GM12878 (cell line): ENCODE measurements around the gene E2F2. TPM values are rescaled to one million over a fixed set of nuclear protein-coding genes. Genes with fewer than 3 reads are reported as not detected.

Experiments
- ATAC-seq: fragments of 200-7000 bp; cut with Tn5 transposase; 3 replicates; pipeline ENCODE4 v1.9.1; 2020; ENCODE audit warnings: mild to moderate bottlenecking, moderate library complexity
- BruUV-seq: library from RNA; stranded (reverse); fragments of 400-500 nt; replicated peaks from 2 replicates; lab custom pipeline; 2021; lab: Mats Ljungman, UMichigan
- CTCF ChIA-PET: fragments of 300-600 bp; sonication (Branson Sonifier 250); formaldehyde crosslinking; extraction: SDS; loops from one replicate; lab custom pipeline; 2021; ENCODE audit warnings: inconsistent platforms; lab: Yijun Ruan, JAX
- POLR2A ChIA-PET: fragments of 350-600 bp; formaldehyde crosslinking; extraction: SDS; loops from one replicate; lab custom pipeline; 2021; ENCODE audit warnings: inconsistent platforms; lab: Charles Lee
- RAD21 ChIA-PET: fragments of 300-600 bp; sonication (Branson Sonifier 250); formaldehyde crosslinking; loops from one replicate; lab custom pipeline; 2023; ENCODE audit warnings: antibody characterized with exemption; ENCODE audit not compliant: unreplicated experiment; lab: Charles Lee
- SMC1A ChIA-PET: fragments of 300-600 bp; sonication (Branson Sonifier 250); formaldehyde crosslinking; loops from one replicate; lab custom pipeline; 2023; ENCODE audit not compliant: unreplicated experiment, uncharacterized antibody; lab: Charles Lee
- DNase-seq: peaks from one replicate; pipeline ENCODE4 v3.0.0-alpha.2; 2011; ENCODE audit warnings: low read depth, low spot score
- FAIRE-seq: peaks from 3 replicates; lab custom pipeline; 2011; peaks lifted over from hg19 to GRCh38; lab: Jason Lieb, UNC
- H2AFZ ChIP-seq: 2 replicates; pipeline ENCODE4 v1.6.0; 2011; ENCODE audit warnings: low read depth, low read length, control low read depth; ENCODE audit not compliant: control insufficient read depth
- H3K27ac ChIP-seq: 2 replicates; pipeline ENCODE4 v1.5.1; 2011; ENCODE audit warnings: control low read depth; ENCODE audit not compliant: control insufficient read depth, insufficient read depth
- H3K27me3 ChIP-seq, 2 experiments: replicated peaks in 1 of 2; 2 replicates each; pipeline versions ENCODE4 v1.6.0 to v1.6.1; 2011; ENCODE audit warnings: low read length in 1 of 2; ENCODE audit not compliant: control insufficient read depth in 2 of 2, insufficient read depth in 2 of 2
- H3K36me3 ChIP-seq, 2 experiments: 2 replicates each; pipeline ENCODE4 v1.5.1; 2011; ENCODE audit warnings: low read length in 1 of 2; ENCODE audit not compliant: control insufficient read depth in 2 of 2, insufficient read depth in 2 of 2
- H3K4me1 ChIP-seq: 2 replicates; pipeline ENCODE4 v1.6.1; 2011; ENCODE audit warnings: mild to moderate bottlenecking, low read length, moderate library complexity, mixed read lengths; ENCODE audit not compliant: control insufficient read depth, insufficient read depth
- H3K4me2 ChIP-seq: 2 replicates; pipeline ENCODE4 v1.6.0; 2011; ENCODE audit warnings: control low read depth; ENCODE audit not compliant: control insufficient read depth, insufficient read depth
- H3K4me3 ChIP-seq: fragments of 200-600 bp; sonication (generic); 2 replicates; pipeline ENCODE4 v1.5.1; 2016
- H3K79me2 ChIP-seq: 2 replicates; pipeline ENCODE4 v1.6.0; 2011; ENCODE audit warnings: low read length; ENCODE audit not compliant: control insufficient read depth, insufficient read depth
- H3K9ac ChIP-seq: 2 replicates; pipeline ENCODE4 v1.8.0; 2011; ENCODE audit warnings: low read length, control low read depth, mixed read lengths; ENCODE audit not compliant: control insufficient read depth, insufficient read depth
- H3K9me3 ChIP-seq: replicated peaks from 3 replicates; pipeline ENCODE4 v1.5.1; 2011; ENCODE audit warnings: mild to moderate bottlenecking, low read length; ENCODE audit not compliant: control insufficient read depth, insufficient read depth
- H4K20me1 ChIP-seq: 2 replicates; pipeline ENCODE4 v1.6.0; 2011; ENCODE audit not compliant: control insufficient read depth, insufficient read depth
- ATF7 ChIP-seq: fragments of 450-650 bp; IDR thresholded peaks from 2 replicates; pipeline ENCODE4 v1.6.1; 2016; ENCODE audit warnings: low read depth, mild to moderate bottlenecking
- BMI1 ChIP-seq: fragments of 450-650 bp; IDR thresholded peaks from 2 replicates; pipeline ENCODE4 v1.6.1; 2016; ENCODE audit warnings: mild to moderate bottlenecking, moderate library complexity, borderline replicate concordance
- DPF2 ChIP-seq: fragments of 450-650 bp; IDR thresholded peaks from 2 replicates; pipeline ENCODE4 v1.6.1; 2017; ENCODE audit warnings: mild to moderate bottlenecking
- EGR1 ChIP-seq, 2 experiments: IDR thresholded peaks; 1 replicate in 1 of 2; 2 replicates in 1 of 2; pipeline ENCODE4 v1.6.1; 2011 to 2012; ENCODE audit warnings: low read depth in 2 of 2, low read length in 2 of 2, borderline replicate concordance in 1 of 2, mild to moderate bottlenecking in 1 of 2, moderate library complexity in 1 of 2
- EP300 ChIP-seq, 2 experiments: fragments of 150-350 bp in 1 of 2; IDR thresholded peaks; 2 replicates each; pipeline ENCODE4 v1.6.1; 2011 to 2012; ENCODE audit warnings: low read depth in 2 of 2, low read length in 2 of 2, borderline replicate concordance in 1 of 2, improper control_type of control experiment in 1 of 2, inconsistent platforms in 1 of 2; ENCODE audit not compliant: control insufficient read depth in 1 of 2
- HDAC6 ChIP-seq: fragments of 200-600 bp; sonication (generic); IDR thresholded peaks from one replicate; pipeline ENCODE4 v1.8.0; 2017; ENCODE audit warnings: antibody characterized with exemption; ENCODE audit not compliant: unreplicated experiment
- IKZF1 ChIP-seq: fragments of 450-650 bp; conservative IDR thresholded peaks from 2 replicates; pipeline ENCODE4 v1.6.1; 2017; ENCODE audit warnings: antibody characterized with exemption, mild to moderate bottlenecking
- MXI1 ChIP-seq: fragments of 150-350 bp; IDR thresholded peaks from 2 replicates; pipeline ENCODE4 v1.6.1; 2011; ENCODE audit warnings: low read depth, mild to moderate bottlenecking, inconsistent platforms, low read length, improper control_type of control experiment
- RAD21 ChIP-seq: IDR thresholded peaks from 2 replicates; pipeline ENCODE4 v1.6.1; 2011; ENCODE audit warnings: mild to moderate bottlenecking, low read depth, low read length, moderate library complexity; ENCODE audit not compliant: insufficient read depth
- RUNX3 ChIP-seq: IDR thresholded peaks from 2 replicates; pipeline ENCODE4 v1.6.1; 2012; ENCODE audit warnings: low read length, inconsistent platforms
- SIN3A ChIP-seq: IDR thresholded peaks from 2 replicates; pipeline ENCODE4 v1.6.1; 2012; ENCODE audit warnings: low read depth, low read length, improper control_type of control experiment
- YBX1 ChIP-seq: fragments of 450-650 bp; IDR thresholded peaks from 2 replicates; pipeline ENCODE4 v1.6.1; 2016; ENCODE audit warnings: antibody characterized with exemption
- WGBS: methylation state at CpG from one replicate; pipeline ENCODE4 v1.1.6; 2016; ENCODE audit warnings: low lambda C conversion rate; ENCODE audit not compliant: insufficient replicate concordance, insufficient coverage; ENCODE audit errors: missing lambda C conversion rate; 5-methylcytosine and 5-hydroxymethylcytosine counted together
- in situ Hi-C: fragments of 300-500 bp; cut with MboI; formaldehyde crosslinking; loops from 9 replicates; pipeline ENCODE4 v1.14.3; 2018; ENCODE audit warnings: mixed read lengths
- intact Hi-C: fragments of 100-400 bp; cut with micrococcal nuclease; formaldehyde crosslinking; loops from one replicate; pipeline ENCODE4 v1.14.2; 2022; ENCODE audit not compliant: unreplicated experiment
- polyA plus RNA-seq, 11 experiments: library from polyadenylated mRNA; depleted of rRNA in 4 of 11; unstranded in 6 of 11; stranded (reverse) in 5 of 11; fragments of >200 nt; fragmentation: Nextera tagmentation in 4 of 11; fragmentation: Illumina TruSeq in 1 of 11; extraction: Ambion mirVana in 4 of 11; extraction: Trizol in 1 of 11; gene quantifications; 1 replicate in 1 of 11; 2 replicates in 10 of 11; pipeline versions ENCODE4 v1.2.1 to v1.2.3, GENCODE V29; 2011 to 2016; ENCODE audit warnings: inconsistent platforms in 2 of 11, missing spikeins in 2 of 11, low read depth in 1 of 11
- total RNA-seq, 4 experiments: library from RNA; depleted of rRNA in 3 of 4; stranded (reverse); fragments of >200 nt in 3 of 4; fragmentation: Illumina TruSeq in 1 of 4; extraction: Trizol in 1 of 4; gene quantifications; 2 replicates each; pipeline versions ENCODE4 v1.2.1 to v1.2.3, GENCODE V29; 2013 to 2021
- TF ChIP-seq, protein P1 (sequence below): IDR thresholded peaks from 2 replicates; pipeline ENCODE4 v1.6.1; 2012; ENCODE audit warnings: low read depth, low read length, improper control_type of control experiment
- TF ChIP-seq, protein P2 (sequence below), 3 experiments: IDR thresholded peaks in 2 of 3; conservative IDR thresholded peaks in 1 of 3; 2 replicates each; pipeline ENCODE4 v1.5.1; 2011; ENCODE audit warnings: low read depth in 3 of 3, low read length in 3 of 3, mild to moderate bottlenecking in 3 of 3, control low read depth in 2 of 3, moderate library complexity in 2 of 3, inconsistent platforms in 1 of 3, mixed read lengths in 1 of 3; ENCODE audit not compliant: control insufficient read depth in 2 of 3, insufficient read depth in 1 of 3; ENCODE audit errors: extremely low read depth in 1 of 3
- TF ChIP-seq, protein P3 (sequence below): fragments of 450-650 bp; IDR thresholded peaks from 2 replicates; pipeline ENCODE4 v1.6.1; 2017; ENCODE audit warnings: mild to moderate bottlenecking, moderate library complexity

The E2F2 gene
- total and polyA plus RNA-seq, 10 of the 15 experiments (the other 5 are each of a cell fraction or from before 2014, with no cell fraction given) = 3.8 to 27.2 (median 14.6) TPM

DNA sequence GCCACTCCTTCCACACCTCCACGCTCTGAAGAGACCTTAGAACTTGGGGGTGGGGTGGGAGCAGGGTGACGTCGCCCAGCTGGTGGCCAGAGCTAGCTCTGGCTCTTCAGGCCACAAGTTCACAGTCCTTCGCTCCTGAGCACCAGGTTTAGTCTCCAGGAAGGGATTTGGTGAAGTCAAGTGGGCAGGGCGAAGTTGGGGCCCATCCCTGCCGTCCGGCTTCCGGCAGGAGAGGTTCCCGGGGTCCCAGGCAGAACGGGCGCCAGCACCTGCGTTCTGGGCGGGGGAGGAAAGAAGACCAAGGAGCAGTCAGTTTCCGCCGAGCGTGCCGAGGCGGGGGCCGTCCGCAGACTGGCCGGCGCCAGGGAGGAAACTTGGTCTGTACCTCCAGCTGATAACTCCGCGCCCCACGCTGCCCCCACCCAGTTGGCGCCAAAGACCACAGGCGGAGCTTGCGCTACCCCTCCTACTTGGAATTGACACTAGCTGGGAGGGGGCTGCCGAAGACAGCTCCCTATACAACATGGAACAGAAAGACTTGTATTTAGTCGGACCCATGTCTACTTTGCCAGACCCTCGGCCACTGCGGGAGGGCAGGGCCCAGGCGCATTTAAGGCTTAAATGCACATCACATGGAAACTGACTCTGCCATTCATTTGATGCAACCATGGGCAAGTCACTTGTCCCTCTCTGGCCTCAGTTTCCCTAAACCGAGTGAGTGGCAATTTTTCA lies 27.3 kb upstream of the E2F2 start:
- no peak for DNase-seq
- TF ChIP-seq, protein P1, sequence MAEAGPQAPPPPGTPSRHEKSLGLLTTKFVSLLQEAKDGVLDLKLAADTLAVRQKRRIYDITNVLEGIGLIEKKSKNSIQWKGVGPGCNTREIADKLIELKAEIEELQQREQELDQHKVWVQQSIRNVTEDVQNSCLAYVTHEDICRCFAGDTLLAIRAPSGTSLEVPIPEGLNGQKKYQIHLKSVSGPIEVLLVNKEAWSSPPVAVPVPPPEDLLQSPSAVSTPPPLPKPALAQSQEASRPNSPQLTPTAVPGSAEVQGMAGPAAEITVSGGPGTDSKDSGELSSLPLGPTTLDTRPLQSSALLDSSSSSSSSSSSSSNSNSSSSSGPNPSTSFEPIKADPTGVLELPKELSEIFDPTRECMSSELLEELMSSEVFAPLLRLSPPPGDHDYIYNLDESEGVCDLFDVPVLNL = no peak
- TF ChIP-seq EGR1 (IDR thresholded peaks at IDR 0.05; ENCODE audit: borderline replicate concordance in 1 of 2, low read depth in 2 of 2, low read length in 2 of 2) = no peak
- TF ChIP-seq RAD21 = no peak
- TF ChIP-seq ATF7 = peak; percentile 52; the same call in 1 of the 2 replicates
- no peak for TF ChIP-seq YBX1
- TF ChIP-seq RUNX3 = no peak; the same call in 1 of the 2 replicates
- TF ChIP-seq, protein P2, sequence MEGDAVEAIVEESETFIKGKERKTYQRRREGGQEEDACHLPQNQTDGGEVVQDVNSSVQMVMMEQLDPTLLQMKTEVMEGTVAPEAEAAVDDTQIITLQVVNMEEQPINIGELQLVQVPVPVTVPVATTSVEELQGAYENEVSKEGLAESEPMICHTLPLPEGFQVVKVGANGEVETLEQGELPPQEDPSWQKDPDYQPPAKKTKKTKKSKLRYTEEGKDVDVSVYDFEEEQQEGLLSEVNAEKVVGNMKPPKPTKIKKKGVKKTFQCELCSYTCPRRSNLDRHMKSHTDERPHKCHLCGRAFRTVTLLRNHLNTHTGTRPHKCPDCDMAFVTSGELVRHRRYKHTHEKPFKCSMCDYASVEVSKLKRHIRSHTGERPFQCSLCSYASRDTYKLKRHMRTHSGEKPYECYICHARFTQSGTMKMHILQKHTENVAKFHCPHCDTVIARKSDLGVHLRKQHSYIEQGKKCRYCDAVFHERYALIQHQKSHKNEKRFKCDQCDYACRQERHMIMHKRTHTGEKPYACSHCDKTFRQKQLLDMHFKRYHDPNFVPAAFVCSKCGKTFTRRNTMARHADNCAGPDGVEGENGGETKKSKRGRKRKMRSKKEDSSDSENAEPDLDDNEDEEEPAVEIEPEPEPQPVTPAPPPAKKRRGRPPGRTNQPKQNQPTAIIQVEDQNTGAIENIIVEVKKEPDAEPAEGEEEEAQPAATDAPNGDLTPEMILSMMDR (IDR thresholded peaks at IDR 0.05 in 2 of 3, conservative IDR thresholded peaks at IDR 0.05 in 1 of 3; ENCODE audit: control insufficient read depth in 2 of 3, extremely low read depth in 1 of 3, insufficient read depth in 1 of 3, low read depth in 3 of 3, low read length in 3 of 3) = no peak
- TF ChIP-seq IKZF1 = peak; percentile 76
- no peak for TF ChIP-seq BMI1
- TF ChIP-seq MXI1 = peak; percentile 27; the same call in 1 of the 2 replicates
- 0 out of 2 replicates have a peak, but pooled peaks have one; percentile 15 for TF ChIP-seq SIN3A
- no peak for TF ChIP-seq EP300 (IDR thresholded peaks at IDR 0.05; ENCODE audit: borderline replicate concordance in 1 of 2, control insufficient read depth in 1 of 2, low read depth in 2 of 2, low read length in 2 of 2)
- no peak for TF ChIP-seq HDAC6
- TF ChIP-seq, protein P3, sequence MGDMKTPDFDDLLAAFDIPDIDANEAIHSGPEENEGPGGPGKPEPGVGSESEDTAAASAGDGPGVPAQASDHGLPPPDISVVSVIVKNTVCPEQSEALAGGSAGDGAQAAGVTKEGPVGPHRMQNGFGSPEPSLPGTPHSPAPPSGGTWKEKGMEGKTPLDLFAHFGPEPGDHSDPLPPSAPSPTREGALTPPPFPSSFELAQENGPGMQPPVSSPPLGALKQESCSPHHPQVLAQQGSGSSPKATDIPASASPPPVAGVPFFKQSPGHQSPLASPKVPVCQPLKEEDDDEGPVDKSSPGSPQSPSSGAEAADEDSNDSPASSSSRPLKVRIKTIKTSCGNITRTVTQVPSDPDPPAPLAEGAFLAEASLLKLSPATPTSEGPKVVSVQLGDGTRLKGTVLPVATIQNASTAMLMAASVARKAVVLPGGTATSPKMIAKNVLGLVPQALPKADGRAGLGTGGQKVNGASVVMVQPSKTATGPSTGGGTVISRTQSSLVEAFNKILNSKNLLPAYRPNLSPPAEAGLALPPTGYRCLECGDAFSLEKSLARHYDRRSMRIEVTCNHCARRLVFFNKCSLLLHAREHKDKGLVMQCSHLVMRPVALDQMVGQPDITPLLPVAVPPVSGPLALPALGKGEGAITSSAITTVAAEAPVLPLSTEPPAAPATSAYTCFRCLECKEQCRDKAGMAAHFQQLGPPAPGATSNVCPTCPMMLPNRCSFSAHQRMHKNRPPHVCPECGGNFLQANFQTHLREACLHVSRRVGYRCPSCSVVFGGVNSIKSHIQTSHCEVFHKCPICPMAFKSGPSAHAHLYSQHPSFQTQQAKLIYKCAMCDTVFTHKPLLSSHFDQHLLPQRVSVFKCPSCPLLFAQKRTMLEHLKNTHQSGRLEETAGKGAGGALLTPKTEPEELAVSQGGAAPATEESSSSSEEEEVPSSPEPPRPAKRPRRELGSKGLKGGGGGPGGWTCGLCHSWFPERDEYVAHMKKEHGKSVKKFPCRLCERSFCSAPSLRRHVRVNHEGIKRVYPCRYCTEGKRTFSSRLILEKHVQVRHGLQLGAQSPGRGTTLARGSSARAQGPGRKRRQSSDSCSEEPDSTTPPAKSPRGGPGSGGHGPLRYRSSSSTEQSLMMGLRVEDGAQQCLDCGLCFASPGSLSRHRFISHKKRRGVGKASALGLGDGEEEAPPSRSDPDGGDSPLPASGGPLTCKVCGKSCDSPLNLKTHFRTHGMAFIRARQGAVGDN = 0 out of 2 replicates have a peak, but pooled peaks have one; percentile 32
- peak; percentile 56; the same call in 1 of the 2 replicates for TF ChIP-seq DPF2

More for the DNA sequence above, 27.3 kb upstream of the E2F2 start:
- ChIA-PET SMC1A (interaction anchor here (0.9 to 10.6 kb wide), 15 partner anchors 10 to 79 kb away, joined by 3 to 216 read pairs (median 5); no protein-coding TSS in a partner anchor), CTCF (interaction anchor here (0.8 to 24.4 kb wide), 12 partner anchors 8 to 193 kb away, joined by 3 to 959 read pairs (median 4); no protein-coding TSS in a partner anchor), POLR2A (interaction anchor here (0.6 to 9.2 kb wide), 19 partner anchors 10 to 267 kb away, joined by 3 to 206 read pairs (median 6); partner anchors contain the start of genes E2F2 and HMGCL), RAD21 (interaction anchor here (0.7 to 21.6 kb wide), 10 partner anchors 9 to 78 kb away, joined by 3 to 561 read pairs (median 9); no protein-coding TSS in a partner anchor)
- in situ Hi-C loops (no loop called here), intact Hi-C loops (loop anchor here (2.0 to 5.0 kb wide), 2 partner anchors 34 to 42 kb away; no protein-coding TSS in a partner anchor)
- peak overlapping the region; percentile 96 for H3K4me3 ChIP-seq
- FAIRE-seq = no peak
- H3K9ac ChIP-seq = peak overlapping the region; percentile 89
- no peaks in the 10 kb centered on the region for H3K9me3 ChIP-seq
- peaks cover 53% of the 10 kb centered on the region for H3K4me1 ChIP-seq
- H2AFZ ChIP-seq = no peak overlapping the region; the same call in 1 of the 2 replicates
- H3K27me3 ChIP-seq = no peaks in the 10 kb centered on the region
- no peaks in the 10 kb centered on the region for H3K36me3 ChIP-seq
- H3K79me2 ChIP-seq = peaks cover 19% of the 10 kb centered on the region
- peak overlapping the region; percentile 92 for H3K4me2 ChIP-seq
- ATAC-seq = peak; percentile 5
- H4K20me1 ChIP-seq = no peaks in the 10 kb centered on the region
- no TSS peak for BruUV-seq
- under 1% methylated on average over 34 of the region's 34 CpGs for WGBS
- H3K27ac ChIP-seq = peak overlapping the region; percentile 90
